HG03175 (cell line): ENCODE data around the gene PAPOLB.
"Not testable (repeated sequence)": the region's sequence is repeated elsewhere in the genome, so short reads cannot be mapped to it uniquely, and the experiment has no call there.

ENCODE experiments used
- ATAC-seq: cut with Tn5 transposase; IDR thresholded peaks from one replicate; pipeline ENCODE4 v1.9.1; 2021; ENCODE audit warnings: mild to moderate bottlenecking, moderate library complexity; ENCODE audit not compliant: unreplicated experiment

Gene PAPOLB

DNA sequence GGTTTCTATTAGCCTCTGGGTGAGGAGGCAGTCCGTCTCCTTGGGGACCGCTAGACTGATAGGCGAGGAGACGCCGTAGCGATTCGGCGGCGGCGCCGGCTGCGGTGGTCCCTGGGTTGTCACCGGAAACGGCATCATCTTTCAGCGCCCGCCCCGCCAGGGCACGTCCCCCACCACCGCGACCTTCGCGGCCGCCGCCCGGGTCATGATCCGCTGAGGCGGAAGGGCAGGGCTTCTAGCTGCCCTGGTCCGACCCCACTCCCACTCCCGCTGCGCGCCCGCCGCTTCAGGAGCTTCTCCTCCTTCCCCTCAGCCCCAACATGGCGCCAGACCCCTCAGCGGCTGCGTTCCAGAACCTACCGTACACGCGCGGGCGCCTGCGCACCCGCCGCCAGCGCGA is at the start of gene PAPOLB:
TSS of gene PAPOLB (minus strand) at position 358 of the 400 bp plus-strand sequence. CDS start at position 138, 220 bp downstream.
- no peak for ATAC-seq

DNA sequence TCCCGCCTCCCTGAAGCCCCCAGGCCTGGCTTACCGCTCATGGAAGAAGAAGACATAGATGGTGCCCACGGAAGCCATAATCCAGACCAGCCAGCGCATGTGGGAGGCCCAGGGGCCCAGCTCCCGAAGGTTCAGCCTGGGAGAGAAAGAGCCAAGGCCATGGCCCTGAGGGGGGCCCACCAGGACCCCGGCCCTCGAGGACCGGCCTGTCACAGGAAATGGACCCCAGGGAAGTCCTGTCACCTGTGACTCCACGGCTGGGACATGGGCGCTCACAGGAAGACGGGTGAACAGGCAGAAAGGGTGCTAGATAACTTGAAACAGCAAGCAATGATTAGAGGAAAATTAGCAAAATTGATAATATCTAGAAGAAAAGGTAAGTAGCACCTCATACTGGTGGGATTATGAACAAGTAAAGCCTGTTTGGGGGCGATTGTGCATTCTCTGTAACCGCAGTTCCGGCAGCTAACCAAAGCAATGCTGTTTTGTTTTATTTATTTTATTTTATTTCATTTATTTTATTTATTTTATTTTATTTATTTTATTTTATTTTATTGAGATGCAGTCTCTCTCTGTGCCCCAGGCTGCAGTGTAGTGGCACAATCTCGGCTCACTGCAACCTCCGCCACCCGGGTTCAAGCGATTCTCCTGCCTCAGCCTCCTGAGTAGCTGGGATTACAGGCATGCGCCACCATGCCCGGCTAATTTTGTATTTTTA is 49.4 kb upstream of the PAPOLB start:
- no peak for ATAC-seq

DNA sequence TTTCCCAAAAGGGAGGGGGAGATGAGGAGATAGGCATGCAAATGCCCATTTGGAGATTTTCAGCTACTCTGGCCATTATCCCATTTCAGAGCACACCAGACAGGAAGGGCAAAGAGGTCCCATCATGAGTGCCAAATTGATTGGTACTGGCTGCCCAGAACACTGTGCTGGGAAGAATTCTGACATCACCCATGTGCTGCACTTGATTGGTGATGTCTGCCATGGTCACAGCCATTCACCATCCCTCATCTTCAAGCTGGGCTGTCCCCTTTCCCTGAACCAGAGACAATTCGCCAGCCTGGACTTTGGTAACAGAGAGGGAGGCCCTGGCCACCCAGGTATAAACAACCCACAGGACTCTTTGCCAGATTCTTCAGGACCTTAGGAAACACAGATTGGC is 44.9 kb upstream of the PAPOLB start:
- no peak for ATAC-seq

DNA sequence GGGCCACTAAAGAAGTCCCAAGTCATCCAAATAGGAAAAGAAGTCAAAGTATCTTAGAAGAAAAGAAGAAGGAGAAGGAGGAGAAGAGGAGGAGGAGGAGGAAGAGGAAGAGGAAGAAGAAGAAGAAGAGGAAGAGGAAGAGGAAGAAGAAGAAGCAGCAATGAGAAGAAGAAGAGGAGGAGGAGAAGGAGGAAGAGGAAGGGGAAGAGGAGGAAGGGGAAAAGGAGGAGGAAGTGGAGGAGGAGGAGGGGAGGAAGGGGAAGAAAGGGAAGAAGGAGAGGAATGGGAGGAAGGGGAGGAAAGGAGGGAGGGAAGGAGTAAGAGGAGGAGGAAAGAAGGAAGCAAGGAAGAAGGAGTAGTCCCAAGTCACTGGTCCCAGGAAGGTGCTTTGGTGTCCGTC is 43.3 kb upstream of the PAPOLB start:
- ATAC-seq: no peak

DNA sequence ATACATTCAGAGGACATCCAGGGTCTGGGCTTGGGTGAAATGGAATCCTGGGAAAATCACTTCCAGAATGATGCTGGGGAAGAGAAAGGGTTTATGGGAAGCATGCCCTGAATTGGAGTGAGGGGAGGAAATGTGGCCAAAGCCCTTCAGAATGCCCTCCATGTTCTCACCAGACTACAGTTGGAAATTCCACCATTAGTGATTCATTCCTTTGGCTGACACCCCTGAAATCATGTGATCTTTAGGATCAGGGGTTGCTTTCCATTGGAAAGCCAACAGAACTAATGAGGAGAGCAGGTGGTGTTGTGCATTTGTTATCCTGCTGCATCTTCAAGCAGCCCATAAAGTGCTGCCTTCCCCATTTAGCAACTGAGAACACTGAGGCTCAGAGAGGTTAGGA is 42.5 kb upstream of the PAPOLB start:
- no peak for ATAC-seq

DNA sequence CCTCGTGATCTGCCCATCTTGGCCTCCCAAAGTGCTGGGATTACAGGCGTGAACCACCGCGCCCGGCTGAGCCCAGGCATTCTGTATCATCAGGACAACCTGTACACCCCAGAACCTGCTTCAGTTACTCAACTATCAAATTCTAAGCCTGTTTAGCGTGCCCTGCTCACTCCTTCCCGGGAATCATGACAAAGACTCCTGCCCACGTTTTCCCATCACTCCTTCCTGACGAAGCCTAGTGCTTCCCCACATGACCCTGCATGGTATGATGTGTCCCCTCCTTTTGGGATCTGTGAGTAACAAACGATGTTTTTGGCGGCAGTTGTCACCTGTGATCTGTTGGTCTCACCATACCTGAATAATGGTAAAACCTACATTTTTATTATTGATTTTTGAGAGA is 33.9 kb upstream of the PAPOLB start:
- no peak for ATAC-seq

DNA sequence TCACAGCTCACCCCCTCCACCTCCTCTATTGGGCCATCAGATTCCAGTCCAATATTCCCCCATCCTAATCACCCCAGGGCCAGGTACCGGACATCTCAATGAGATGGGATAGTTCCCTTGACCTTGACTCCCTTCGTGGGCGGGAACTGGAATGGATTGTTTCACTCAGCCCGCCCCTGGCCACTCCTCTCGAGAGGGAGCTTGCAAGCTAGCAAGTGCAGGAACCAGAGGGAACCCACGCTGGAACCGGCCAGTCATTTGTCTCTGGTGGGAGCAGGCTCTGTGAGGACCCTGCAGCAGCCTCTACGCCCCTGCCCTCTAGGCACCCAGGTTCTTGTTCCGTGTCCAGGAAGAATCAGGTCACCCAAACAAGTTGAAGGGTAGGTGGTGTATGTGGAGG is 32.7 kb upstream of the PAPOLB start:
- ATAC-seq: no peak

DNA sequence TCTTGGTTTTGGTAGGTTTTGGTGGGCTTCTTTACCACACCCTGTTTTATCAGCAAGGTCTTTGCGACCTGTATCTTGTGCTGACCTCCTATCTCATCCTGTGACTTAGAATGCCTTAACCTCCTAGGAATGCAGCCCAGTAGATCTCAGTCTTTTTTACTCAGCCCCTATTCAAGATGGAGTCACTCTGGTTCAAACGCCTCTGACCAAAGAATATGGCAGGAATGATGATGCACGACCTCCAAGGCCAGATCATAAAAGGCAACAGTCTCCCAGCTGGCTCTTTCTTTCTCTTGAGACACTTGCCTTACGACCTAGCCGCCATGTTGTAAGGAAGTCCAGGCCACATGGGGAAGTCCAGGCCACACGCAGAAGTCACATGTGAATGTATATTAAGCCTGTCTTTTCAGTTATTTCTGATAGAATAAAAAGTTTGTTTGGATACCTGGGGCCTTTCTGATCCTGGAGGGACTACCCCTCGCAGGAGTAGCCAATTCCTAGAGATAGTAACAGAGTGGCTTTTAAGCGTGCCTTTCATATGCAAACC is 32.2 kb upstream of the PAPOLB start:
- ATAC-seq: no peak

DNA sequence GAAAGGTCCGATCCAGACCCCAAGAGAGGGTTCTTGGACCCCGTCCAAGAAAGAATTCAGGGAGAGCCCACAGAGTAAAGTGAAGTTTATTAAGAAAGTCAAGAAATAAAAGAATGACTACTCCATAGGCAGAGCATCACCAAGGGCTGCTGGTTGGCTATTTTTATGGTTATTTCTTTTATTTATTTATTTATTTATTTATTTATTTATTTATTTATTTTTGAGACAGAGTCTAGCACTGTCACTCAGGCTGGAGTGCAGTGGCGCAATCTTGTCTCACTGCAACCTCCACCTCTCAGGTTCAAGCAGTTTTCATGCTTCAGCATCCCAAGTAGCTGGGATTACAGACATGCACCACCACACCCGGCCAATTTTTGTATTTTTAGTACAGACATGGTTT is 31.4 kb upstream of the PAPOLB start:
- ATAC-seq: not testable (repeated sequence)

DNA sequence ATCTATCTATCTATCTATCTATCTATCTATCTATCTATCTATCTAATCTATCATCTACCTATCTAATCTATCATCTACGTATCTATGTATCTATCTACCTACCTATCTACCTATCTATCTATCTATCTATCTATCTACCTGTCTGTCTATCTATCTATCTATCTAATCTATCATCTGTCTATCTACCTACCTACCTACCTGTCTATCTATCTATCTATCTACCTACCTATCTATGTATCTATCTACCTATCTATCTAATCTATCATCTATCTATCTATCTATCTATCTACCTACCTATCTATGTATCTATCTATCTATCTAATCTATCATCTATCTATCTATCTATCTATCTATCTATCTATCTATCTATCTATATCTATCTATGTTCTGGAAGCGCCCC is 29.7 kb upstream of the PAPOLB start:
- ATAC-seq: not testable (repeated sequence)

DNA sequence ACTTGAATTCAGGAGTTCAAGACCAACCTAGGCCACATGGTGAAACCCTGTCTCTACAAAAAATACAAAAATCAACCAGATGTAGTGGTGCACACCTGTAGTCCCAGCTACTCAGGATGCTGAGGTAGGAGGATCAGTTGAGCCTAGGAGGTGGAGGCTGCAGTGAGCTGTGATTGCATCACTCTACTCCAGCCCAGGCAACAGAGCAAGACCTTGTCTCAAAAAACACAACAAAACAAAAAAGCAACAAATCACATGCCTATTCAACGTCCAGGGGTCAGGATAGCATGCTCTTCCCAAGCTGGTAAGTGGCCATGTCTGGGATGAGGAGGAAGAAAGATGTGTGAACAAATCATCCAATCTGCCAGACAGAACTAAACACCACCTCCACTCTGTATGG is 27.9 kb upstream of the PAPOLB start:
- ATAC-seq: no peak

DNA sequence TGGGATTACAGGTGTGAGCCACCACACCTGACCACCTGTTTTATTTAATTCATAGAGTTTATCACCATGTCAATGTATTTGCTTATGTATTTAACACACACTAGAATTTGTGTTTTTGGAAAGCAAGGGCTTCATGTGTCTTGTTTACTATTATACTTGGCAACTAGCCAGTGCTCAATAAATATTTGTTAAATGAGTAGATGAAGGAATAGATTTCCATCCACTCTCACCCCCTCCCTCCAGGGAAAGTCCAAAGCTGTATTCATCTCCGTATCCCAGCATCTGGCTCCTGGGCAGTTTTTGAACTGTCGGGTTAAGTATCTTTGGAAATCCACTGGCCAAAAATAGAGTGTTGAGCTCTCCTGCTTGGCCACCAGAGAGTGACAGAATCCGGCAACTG is 26.3 kb upstream of the PAPOLB start:
- no peak for ATAC-seq

DNA sequence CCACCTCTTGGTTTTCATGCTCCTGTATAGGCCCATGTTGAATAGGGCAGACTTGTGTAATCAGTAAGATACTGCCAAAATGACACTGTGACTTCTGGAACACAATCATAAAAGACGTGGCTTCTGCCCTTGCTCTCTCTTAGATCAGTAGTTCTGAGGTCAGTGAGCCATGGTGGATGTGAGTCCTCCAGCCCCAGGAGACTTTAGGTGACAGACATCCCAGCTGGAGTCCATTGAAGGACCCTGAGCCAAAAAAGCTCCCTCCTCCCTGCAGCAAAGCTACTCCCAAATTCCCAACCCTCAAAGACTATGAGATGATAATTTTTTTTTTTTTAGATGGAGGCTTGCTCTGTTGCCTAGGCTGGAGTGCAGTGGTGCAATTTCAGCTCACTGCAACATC is 24.8 kb upstream of the PAPOLB start:
- no peak for ATAC-seq

DNA sequence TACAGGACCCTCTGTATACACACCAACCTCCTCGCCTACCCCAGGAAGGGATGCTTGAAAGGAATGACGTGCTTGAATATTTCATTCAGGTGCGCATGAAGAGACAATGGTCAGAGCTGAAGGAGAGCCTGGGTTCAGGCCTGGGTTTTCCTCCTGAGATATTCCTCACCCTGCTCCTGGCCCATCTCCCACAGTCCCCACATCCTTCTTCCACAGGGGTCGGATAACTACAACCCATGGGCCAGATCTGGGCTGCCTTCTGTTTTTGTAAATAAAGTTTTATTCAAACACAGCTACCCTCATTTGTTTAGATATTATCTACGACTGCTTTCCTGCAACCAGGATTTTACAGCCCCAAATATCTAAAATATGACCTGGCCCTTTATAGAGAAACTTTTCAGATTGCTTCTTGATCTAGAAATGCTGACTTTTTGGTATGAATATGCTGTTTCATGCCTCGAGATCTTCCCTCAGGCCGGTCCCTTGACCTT is 23.5 kb upstream of the PAPOLB start:
- no peak for ATAC-seq

DNA sequence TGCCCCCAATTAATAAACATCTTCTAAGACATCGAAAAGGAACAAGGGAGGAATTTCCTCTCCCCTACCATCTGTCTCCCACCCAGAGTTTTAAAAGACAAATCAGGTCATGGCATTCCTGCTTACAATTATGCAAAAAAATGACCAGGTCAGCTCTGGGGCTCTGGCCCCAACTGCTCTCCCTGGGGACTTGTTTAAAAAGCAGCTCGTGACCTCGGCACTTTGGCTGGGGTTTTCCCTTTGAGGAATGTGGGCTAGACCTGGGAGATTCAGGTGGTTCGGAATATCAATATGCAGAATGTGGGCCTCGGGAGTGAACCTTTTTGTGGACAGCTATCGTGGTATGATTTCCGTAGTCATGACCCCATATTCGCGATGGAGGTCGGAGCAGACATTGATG is 22.3 kb upstream of the PAPOLB start:
- no peak for ATAC-seq

DNA sequence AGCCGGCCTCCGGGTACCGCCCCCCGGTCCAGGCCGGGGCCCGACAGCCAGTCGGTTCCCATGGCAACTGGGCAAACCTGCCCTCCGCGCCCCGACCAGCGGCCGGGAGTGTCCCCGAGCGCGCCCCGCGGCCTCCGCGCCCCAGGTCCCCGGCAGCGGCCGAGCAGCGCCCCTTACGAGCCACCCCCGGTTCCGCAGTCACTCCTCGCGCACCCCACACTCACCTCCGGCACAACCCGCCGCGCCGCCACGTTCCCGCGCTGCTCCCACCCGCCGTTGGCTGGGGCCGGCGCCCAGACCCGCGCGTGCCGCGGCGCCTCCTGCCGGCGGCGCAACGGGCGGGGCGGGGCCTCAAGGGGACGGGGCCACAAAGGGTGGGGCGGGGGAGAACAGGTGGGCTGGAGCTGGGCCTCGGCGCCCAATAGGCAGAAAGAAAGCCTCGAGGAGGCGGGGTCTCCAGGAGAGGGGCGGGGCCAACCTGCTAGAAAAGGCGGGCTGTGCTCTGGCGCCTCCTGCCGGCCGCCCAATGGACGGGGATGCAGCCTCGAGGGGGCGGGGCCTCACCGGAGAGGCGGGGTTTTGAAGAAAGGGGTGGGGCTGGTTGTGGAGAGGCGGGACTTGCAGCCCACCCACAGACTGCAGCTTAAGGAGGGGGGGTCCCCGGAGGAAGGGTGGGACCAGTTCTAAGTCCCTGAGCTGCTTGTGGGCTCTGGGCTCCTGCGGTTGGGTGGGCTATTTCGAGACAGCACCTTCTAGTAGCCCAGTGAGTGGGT is 21.7 kb upstream of the PAPOLB start, which contains the start of gene RADIL:
TSS of gene RADIL (minus strand) at position 345 of the 773 bp plus-strand sequence. CDS start 5,577 bp downstream, outside the sequence.
- ATAC-seq: peak; percentile 80

DNA sequence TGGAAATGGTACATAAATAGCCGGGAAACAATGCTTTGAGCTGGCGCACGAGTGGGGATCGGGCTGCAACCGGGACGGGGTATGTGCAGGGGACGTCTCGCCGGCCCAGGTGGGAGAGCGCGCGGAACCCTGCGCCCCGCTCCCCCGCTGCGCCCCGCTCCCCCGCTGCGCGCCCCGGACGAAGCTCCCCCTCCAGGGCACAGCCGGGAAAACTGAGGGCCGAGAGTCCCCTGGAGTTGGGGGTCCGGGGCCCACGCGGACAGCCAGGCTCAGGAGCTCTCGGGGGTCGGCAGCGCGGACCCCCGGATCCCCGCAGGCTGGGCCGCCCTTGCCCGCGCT is 21.2 kb upstream of the PAPOLB start:
- no peak for ATAC-seq

DNA sequence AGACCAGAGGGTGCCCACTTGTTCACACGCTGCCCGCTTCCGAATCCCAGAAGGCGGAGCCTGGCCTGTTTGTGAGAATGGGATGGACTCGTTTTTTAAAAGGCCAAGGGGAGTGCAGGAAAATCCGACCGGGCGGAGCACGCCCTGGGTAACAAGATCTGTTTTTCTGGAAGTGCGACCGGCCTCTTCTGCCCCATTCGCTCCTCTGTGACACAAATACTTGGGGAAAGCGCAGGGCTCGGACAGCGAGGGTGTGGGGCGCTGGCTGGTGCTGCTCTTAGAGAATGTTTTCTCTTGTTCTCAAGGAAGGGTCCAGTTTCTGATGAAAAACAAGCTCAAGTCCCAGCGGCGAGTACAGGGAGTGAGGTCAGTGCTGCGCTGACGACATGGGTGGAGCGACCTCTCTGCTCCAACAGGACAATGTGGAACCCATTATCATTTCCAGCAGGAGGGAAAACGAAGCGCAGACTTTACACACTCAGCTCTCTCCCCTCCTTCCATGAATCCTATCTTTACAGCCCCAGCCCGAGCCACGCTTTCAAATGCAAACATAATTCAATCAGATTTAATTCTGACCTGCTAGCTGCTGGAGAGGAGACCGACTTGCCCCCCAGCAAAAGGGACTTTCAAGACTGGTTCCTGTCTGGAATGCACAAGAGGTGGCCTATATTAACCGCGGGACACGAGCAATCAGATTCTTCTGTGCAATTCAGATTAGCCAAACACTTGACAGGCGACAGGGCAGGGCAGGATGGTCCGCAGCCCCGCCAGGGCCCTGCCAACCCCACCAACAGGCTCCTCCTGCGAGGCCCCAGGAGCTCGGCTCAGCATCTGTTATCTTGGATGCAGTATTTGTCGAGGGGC is 20.6 kb upstream of the PAPOLB start:
- no peak for ATAC-seq

DNA sequence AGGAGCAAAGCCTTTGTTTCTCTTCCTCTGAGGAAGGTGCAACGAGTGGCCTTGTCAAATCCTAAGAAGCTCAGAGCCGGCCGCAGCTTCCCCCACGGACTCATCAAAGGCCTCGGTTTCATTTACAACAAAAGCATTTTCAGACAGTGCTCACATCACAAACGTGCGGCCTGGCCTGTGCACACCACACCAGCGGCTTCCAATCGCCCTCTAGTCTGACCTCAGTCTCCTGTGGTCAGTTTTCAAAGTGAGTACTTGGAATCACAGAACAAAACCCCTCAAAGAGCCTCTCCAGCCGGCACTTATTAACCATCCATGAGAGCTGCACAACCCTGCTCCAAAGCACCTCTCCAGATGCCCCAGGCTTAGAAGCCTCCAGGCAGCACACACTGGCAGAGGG is 18.4 kb upstream of the PAPOLB start:
- no peak for ATAC-seq

DNA sequence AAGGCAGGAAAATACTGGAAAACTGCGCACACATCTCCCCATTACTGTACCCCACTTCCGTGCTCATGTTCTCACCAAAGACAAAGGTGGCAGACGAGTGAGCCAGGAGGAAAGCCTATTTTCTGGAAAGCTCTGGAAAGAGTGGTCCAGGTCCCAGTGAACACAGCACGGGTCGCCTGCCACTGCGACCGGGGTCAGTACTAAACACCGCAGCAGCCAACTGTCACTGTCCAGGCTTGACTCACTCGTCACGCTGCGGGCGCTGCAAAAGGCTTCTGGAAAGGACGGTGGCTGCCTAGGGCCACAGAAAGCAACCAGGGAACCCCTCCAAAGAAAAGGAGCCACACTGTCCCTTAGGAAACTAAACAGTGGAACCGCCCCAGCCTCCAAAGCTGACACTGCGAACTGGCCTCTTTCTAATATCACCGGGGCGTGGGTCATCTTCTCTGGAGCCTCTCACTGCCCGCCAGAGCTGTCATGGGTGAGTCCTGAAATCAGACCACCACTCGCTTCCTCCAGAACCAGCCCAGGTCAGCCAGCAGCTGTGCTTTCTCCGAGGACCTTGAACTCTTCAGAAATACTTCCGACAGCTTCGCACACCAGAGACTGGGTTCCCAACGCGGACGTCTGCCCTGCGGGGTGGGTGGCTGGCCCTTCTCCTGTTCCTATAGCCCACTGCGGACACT is 17.7 kb upstream of the PAPOLB start:
- ATAC-seq: no peak
